NCI-H2029 (cell line): ENCODE measurements around the gene BAHD1.

Source experiments
- DNase-seq: peaks from one replicate; lab custom pipeline; 2025; lab: John Stamatoyannopoulos, UW

Gene BAHD1

DNA sequence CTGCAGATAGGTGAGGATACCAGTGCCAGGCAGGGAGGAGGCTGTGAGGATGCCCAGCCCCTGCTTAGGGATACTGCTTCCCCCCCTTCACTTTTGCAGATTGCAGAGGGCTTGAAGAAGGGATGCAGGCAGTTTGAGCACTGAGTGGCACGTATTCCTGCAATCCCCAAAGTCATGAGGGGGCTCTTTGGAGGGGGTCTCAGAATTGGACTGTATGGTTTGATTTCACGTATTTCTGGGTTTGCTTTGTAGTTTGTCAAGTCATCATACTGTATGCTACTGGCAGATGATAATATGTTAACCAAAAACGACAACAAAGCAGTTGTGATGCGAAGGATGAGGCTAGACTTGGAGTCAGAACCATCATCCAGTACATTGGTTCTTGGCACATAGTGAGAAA, 58.1 kb downstream of the BAHD1 start:
- no peak for DNase-seq

DNA sequence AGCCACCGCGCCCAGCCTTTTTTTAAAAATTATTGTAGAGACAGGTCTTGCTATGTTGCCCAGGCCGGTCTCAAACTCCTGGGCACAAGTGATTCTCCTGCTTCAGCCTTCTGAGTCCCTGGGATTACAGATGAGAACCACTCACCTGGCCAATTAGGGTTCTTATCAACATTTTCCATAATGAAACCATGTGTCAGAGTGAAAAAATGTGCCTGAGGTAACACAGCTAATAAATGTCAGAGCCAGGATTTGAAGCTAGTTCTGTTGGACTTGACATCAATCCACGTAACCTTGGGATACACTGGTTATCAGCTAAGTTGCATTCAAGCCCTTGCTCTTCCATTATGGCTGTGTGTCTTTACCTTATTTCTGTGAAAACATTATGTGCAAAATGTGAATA, 59.2 kb downstream of the BAHD1 start:
- DNase-seq: no peak

DNA sequence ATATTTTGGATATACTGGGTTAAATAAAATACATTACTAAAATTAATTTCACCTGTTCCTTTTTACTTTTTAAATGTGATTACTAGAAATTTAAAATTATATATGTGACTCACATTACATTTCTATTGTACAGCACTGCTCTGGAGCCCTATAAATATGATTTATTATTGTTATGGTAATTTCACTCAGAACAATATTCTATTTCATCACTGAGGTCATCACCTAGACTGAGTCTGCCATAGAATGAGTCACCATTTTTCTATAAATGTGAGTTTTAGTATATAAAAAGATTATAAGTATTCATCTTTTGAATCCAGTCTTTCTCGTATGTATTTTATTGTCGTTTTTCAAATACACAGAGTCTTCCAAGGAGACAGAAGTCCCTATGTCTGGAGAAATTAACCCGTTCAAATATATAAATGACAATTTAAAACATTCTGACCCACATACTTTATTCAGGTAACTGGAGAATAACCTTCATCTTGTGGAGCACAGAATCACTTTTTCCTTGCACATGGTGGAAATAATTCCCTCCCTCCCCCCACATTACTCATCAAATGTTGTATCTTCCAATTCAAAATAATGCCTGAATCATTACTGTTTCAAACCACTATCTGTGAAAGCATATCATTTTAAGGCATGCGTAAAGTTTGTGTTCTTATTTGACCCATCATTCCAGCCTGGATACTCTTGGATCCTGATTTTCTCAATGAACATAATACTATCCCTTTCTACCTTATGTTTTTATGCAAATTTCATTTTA, 60.0 kb downstream of the BAHD1 start:
- no peak for DNase-seq

DNA sequence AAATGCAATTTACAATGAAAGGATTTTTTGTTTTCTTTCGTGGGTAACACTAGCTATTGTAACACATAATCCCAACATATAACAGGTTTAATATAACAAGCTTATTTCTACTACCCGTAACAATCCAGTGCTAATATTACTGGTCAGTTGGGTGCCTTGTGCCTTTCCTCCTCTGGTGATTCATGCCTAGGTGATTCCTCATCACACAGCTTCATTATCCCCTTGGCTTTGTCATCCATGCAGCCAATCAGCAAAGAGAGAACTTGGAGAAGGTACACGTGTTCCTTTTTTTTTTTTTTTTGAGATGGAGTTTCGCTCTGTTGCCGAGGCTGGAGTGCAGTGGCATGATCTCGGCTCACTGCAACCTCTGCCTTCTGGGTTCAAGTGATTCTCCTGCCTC, 60.7 kb downstream of the BAHD1 start:
- no peak for DNase-seq

DNA sequence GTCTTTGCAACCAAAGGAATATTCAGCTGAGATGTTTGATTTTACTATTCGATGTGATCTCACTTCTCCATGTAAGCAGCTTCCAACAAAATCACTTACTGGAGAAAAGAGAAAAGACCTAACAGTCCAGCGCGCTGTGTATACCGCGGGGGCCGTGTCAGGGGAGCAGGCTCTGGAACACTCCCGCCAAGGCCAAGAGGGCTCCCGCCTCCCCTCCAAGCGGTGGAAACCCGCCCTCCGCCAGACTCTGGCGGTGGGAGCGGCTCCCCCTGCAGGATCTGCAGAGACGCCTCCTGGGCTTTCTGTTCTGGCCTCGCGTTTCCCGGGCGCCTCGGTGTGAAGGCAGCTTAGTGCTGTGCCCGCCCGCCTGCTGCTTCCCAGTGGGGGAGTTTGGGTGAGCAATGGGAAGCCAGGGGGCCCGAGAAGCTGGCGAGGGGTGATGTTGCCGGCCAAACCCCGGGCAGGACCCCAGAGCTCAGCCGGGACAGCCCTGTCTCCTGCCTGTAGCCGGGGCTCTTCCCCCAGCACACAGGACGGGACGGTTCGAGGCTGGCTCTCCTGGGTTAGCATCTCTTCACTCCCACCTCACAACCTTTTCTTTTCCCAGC, 66.3 kb downstream of the BAHD1 start:
- peak; percentile 17 for DNase-seq

DNA sequence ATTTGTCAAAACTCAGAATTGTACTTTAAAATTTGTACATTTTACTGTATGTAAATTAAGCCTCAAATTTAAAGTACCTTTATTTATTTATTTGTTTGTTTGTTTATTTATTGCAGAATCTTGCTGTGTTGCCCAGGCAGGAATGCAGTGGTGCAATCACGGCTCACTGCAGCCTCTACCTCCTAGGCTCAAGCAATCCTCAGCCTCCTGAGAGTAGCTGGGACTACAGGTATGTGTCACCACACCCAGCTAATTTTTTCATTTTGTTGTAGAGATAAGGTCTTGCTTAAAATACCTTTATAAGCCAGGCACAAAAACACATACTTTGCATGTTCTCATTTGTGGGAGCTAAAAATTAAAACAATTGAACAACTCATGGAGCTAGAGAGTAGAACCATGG, 67.5 kb downstream of the BAHD1 start:
- DNase-seq: no peak

DNA sequence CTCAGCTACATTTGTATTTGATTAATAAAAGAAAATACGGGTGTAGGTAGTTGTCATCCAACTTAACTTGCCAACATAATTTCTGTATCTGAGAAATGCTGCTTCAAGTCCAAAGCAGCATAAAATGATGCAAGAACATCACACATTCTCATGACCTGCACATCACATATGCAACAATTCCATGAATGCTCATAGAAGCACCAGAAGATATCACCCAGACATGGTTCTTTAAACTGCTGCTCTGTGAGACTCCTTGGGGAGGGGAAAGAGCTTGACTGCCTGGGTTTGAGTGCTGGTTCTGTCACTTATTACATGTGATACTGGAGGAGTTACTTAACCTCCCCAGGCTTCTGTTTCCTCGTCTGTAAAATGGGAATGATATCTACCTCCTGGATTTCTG, 69.4 kb downstream of the BAHD1 start:
- no peak for DNase-seq

DNA sequence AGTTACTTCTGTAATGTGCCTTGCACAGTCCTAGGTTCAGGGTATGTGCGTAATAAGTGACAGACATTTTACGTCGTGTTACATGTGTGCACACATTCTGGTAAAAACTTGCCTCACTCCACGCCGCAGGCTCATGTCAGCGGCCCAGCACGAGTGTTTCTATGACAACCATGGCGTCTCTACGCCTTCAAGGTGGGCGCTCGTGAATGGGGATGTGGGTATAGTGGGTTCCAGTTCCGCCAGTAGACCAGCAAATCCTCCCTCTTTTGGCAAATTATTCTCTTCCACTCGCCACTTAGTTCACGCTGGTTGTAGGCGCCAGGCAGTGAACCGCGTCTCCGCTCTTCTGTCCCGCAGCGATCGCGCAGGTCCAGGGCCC, 70.3 kb downstream of the BAHD1 start:
- no peak for DNase-seq

DNA sequence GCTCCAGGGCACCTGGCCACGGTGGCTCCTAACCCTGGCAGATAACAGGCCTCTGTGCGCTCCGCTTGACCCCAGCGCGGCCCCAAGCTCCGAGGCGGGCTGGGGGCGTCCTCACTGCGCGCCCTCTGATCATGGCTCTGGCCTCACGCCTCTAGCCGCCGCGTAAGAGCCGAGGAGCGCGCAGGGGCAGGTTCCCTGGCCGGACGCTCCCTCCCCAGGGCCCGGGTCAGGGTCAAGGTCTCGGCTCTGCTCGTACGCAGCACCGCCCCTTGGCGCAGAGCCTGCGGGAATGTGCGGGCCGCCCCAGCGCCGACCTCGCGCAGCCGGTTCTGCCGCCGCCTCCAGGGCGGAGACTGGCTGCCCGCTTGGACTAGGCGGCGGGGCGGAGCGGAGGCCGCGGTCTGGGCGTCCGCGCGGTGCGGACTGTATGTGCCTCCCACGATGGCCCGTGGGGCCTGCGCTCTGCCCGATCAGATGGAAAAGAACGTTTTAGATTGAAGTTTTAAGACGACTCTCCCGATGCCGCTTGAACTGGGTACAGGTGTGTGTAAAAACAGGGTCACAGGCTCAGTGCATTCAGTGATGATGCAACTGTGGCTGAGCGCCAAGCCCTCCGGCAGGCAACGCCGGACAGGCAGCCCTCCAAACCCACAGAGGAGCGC, 70.8 kb downstream of the BAHD1 start:
- DNase-seq: peak; percentile 9

DNA sequence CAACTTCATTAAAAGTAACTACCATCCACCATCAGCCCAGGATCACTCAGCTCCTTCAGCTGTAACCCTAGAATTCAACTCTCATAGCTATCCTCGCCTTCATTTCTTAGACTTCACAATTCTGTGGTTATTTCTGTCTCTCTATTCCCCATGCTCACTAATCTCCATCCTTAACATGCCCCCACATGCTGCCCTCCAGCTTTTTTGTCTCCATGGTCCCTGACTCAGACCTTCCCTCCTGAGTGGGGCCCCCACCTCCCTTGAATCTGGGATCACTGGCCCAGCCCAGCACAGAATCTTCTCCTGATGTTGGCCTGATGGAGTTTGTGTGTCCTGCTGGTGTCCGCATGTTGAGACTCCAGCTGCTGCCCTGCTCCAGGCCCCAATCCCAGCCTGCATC, 71.7 kb downstream of the BAHD1 start:
- no peak for DNase-seq

DNA sequence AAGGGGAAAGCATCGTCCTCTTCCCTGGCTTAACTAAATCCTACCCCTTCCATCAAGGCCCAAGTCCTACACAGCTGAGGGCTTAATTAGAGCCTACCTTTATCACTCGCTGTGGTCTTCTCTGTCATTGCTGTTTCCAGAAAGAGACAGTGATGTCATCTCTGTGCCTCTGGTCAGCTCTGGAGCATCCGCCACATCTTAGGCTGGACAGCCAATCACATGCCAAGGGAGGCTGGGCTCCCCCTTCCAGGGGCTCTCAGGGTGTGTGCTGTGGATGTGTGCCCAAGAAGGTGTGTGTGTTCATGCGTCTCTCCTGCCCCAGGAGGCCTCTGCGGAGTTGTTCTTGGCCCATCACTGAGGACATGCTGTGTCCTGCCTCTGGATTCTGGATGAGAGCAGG, 72.9 kb downstream of the BAHD1 start:
- DNase-seq: no peak

DNA sequence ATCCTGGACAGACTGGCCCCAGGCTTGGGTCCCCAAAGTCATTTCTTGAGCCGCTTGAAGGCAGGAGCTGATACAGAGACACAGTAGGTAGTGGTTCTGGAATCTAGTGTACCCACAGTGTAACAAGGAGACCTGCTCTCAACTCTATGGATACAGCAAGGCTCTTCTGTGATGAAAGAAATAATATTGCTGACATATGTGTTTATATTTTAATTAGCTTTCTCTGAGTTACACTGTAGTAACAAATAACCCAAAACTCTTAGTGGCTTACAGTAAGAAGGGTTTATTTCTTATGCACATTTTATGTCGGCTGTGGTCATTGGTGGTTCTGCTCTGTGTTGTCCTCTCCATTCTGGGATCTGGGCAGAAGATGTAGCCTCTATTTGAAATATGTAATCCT, 75.6 kb downstream of the BAHD1 start:
- DNase-seq: no peak
